ENCODE results near the gene HOXB8.

Gene HOXB8

GRCh38 chr17:48577946-48578615 is 37.0 kb downstream of the HOXB8 start, which contains the start of gene HOXB4:
Gene HOXB4 (minus strand): TSS chr17:48578350. CDS start chr17:48578319, 31 bp downstream.
- Mint-ChIP-seq H3K4me3 (peak within 1 kb of the TSS; percentile 93 to 98 (median 94)), H3K9me3 (no peaks in the 10 kb centered on the region), H3K27ac (peak within 1 kb of the TSS in 1 of 3 experiments; percentile 98), H3K4me1 (peaks cover 83% of the 10 kb centered on the region), H3K27me3 (ENCODE audit: low read depth) (peaks cover 69% of the 10 kb centered on the region), H3K36me3 (ENCODE audit: low read depth) (peaks cover 32% of the 10 kb centered on the region)
- TF ChIP-seq, protein P1, sequence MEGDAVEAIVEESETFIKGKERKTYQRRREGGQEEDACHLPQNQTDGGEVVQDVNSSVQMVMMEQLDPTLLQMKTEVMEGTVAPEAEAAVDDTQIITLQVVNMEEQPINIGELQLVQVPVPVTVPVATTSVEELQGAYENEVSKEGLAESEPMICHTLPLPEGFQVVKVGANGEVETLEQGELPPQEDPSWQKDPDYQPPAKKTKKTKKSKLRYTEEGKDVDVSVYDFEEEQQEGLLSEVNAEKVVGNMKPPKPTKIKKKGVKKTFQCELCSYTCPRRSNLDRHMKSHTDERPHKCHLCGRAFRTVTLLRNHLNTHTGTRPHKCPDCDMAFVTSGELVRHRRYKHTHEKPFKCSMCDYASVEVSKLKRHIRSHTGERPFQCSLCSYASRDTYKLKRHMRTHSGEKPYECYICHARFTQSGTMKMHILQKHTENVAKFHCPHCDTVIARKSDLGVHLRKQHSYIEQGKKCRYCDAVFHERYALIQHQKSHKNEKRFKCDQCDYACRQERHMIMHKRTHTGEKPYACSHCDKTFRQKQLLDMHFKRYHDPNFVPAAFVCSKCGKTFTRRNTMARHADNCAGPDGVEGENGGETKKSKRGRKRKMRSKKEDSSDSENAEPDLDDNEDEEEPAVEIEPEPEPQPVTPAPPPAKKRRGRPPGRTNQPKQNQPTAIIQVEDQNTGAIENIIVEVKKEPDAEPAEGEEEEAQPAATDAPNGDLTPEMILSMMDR (IDR thresholded peaks at IDR 0.05; ENCODE audit: unreplicated experiment in 3 of 3): no peak

DNA sequence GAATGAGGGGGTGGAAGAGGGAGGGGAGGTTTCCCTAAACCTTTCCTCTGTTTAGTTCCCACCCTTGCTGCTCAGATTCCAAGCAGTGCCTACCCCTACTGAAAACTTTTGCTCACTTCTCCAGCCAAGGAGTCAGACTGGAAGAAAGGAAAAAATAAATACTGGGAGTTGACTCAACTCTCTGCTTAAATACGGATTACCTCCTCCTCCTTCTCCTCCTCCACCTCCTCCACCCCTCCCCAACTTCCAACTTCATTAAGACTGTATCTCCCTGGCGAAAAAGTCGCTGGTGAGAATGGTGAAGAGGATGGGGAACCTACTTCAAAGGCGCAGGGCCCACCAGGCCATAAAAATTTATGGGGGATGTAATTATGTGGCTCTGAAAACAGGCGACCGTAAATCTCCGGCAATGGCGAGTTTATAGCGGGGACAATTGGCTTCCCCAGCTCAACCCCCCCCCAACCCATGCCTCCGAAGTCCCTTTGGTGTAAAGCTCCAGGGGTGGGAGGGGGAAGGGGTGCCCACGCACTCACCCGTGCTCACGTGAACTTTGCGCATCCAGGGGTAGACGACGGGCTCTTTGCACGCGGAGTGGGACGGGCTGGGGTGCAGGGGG is 37.7 kb downstream of the HOXB8 start:
- TF ChIP-seq, protein P1 (IDR thresholded peaks at IDR 0.05; ENCODE audit: unreplicated experiment in 3 of 3): no peak
- Mint-ChIP-seq H3K9me3 (no peaks in the 10 kb centered on the region), H3K36me3 (ENCODE audit: low read depth) (peaks cover 31% of the 10 kb centered on the region), H3K4me1 (peaks cover 83% of the 10 kb centered on the region), H3K4me3 (peak overlapping the region; percentile 85 to 94 (median 93)), H3K27me3 (ENCODE audit: low read depth) (peaks cover 69% of the 10 kb centered on the region), H3K27ac (peak overlapping the region in 1 of 3 experiments; percentile 98)

DNA sequence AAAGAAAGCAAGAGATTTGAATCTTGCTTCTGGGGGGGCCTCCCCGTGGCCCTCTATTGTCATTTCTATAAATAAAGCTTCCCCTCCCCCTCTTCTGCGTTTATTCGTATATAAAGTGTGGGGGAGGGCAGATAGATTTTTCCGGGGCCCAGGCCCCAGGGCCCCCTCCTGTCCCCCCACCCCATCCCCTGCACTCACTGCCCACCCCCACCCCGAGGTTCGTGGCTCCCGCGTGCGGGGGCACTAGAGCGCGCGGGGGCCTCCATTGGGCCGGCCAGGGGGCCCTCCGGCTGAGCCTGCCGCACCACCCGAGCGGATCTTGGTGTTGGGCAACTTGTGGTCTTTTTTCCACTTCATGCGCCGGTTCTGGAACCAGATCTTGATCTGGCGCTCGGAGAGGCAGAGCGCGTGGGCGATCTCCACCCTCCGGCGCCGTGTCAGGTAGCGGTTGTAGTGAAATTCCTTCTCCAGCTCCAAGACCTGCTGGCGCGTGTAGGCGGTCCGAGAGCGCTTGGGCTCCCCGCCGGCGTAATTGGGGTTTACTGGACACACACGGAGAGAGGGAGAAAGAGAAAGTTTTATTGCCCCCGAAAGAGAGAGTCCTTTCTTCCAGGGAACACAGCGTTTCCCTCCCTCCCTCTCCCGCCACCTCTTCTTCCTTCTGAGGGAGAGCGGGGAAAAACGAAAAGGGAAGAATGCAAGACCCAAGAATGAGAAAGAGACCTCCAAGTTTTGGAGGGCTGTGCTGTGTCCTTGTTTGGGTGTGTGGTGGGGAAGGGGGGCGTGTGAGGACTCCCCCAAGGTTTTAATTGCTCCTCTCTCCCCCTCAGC is 38.4 kb downstream of the HOXB8 start:
- Mint-ChIP-seq H3K9me3 (no peaks in the 10 kb centered on the region), H3K27me3 (ENCODE audit: low read depth) (peaks cover 68% of the 10 kb centered on the region), H3K4me3 (peak overlapping the region; percentile 85 to 94 (median 93)), H3K36me3 (ENCODE audit: low read depth) (peaks cover 30% of the 10 kb centered on the region), H3K4me1 (peaks cover 86% of the 10 kb centered on the region), H3K27ac (peak overlapping the region in 1 of 3 experiments; percentile 98)
- TF ChIP-seq, protein P1 (IDR thresholded peaks at IDR 0.05; ENCODE audit: unreplicated experiment in 3 of 3): no peak

DNA sequence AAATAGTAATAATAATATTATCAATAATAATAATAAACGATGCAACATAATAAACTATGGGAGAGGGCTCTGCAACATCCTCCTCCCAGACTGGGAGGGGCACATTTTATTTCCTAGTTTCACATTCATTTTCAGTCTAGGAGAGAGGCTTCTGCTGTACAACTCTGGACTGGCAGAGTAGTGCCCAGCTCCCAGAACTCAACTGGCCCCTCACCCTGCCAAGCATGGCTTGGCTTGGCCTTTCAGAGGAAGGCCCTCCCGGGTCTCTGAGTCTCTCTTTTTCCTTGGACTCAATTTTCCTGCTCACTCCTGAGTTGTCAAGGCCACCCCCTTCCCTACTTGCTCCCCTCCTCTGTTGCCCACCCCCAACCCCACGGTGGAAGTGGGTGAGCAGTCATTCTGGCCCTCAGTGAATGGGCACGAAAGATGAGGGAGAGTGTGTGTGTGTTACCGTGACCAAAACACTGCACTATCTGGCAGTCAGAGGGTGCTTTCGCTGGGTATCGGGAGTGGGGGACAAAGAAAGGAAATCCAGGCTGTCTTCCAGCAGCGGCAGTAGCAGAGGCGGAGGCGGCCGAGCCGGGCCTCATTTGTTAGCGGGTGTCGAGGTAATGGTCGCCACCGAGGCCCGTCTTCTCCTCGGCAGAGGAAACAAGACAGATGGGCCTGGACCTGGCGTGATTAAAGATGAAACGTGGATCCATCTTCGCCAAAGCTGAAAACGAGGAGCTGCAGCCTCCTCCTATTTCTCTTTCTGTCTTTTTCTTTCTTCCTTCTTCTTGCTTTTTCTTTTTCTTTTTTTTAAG is 39.2 kb downstream of the HOXB8 start:
- peak overlapping the region; percentile 71 to 82 (median 80) for H3K4me3 Mint-ChIP-seq
- peaks cover 89% of the 10 kb centered on the region for H3K4me1 Mint-ChIP-seq
- TF ChIP-seq, protein P1 (IDR thresholded peaks at IDR 0.05; ENCODE audit: unreplicated experiment in 3 of 3): no peak
- peaks cover 68% of the 10 kb centered on the region for H3K27me3 Mint-ChIP-seq (ENCODE audit: low read depth)
- no peak overlapping the region for H3K27ac Mint-ChIP-seq
- H3K9me3 Mint-ChIP-seq: no peaks in the 10 kb centered on the region
- peaks cover 37% of the 10 kb centered on the region for H3K36me3 Mint-ChIP-seq (ENCODE audit: low read depth)

- H3K36me3 Mint-ChIP-seq (ENCODE audit: low read depth): peaks cover 37% of the 10 kb centered on the region
- no peaks in the 10 kb centered on the region for H3K9me3 Mint-ChIP-seq
- TF ChIP-seq, protein P1 (IDR thresholded peaks at IDR 0.05; ENCODE audit: unreplicated experiment in 3 of 3): no peak
- no peak overlapping the region for H3K27ac Mint-ChIP-seq
- peaks cover 89% of the 10 kb centered on the region for H3K4me1 Mint-ChIP-seq
- H3K27me3 Mint-ChIP-seq (ENCODE audit: low read depth): peaks cover 63% of the 10 kb centered on the region
- peak overlapping the region in 2 of 3 experiments; percentile 71 to 80 for H3K4me3 Mint-ChIP-seq
These were observed 40.0 kb downstream of the HOXB8 start for GRCh38 chr17:48575066-48575582.
